ENCODE results near the gene DCC. TPM values are rescaled to one million over a fixed set of nuclear protein-coding genes. Genes with fewer than 3 reads are reported as not detected.
A peak's percentile ranks its signal among the peaks of the same experiment; 100 is the strongest.

The DCC gene
- total RNA-seq, 1 donor from 2014 or later, result 5.6 TPM

DNA sequence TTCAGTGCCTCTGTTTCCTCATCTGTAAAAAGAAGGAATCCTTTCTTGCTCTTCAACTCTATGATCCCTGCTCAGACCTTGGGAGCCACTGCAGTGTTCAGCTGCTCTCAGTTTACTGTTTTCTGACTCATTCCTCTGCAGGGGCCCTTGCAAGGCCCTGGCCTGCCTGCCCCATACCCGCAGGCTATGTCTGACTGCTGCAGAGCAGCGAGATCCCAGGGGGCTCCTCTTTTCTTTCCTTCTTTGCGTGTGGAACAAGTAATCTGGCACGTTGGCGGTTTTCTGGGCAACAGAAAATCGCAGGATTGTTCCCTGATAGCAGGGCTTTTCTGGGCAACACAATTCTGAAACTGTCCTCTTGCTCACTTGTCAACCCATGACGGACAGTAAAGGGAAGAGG lies 376.0 kb downstream of the DCC start:
- H3K36me3 Mint-ChIP-seq (ENCODE audit: unreplicated experiment), result no peaks in the 10 kb centered on the region

DNA sequence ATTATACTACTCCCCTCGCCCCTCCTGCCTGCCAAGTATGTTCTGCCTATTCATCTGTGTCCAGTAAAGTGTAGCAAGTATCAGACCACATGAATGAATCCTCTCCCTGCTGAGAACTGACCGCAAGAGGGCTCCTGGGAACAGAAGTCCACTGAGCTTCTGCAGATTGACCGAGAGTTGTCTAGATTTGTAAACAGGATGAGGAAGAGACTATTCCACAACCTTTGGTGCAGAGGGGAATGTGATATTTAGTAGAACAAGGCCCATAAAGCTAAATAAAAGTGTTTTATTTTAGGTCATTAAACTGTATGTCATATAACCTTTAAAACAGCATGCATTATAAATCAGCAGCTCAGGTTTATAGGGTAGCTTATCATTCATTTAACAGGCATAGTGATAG lies 377.0 kb downstream of the DCC start:
- Mint-ChIP-seq H3K4me3 (ENCODE audit: unreplicated experiment) (no peak overlapping the region), H3K27ac (ENCODE audit: unreplicated experiment) (no peak overlapping the region), H3K36me3 (ENCODE audit: unreplicated experiment) (no peaks in the 10 kb centered on the region), H3K27me3 (ENCODE audit: unreplicated experiment) (peaks cover 2% of the 10 kb centered on the region), H3K9me3 (ENCODE audit: unreplicated experiment) (peaks cover 3% of the 10 kb centered on the region), H3K4me1 (ENCODE audit: low read depth, unreplicated experiment) (peaks cover 23% of the 10 kb centered on the region)
- TF ChIP-seq, protein P1, sequence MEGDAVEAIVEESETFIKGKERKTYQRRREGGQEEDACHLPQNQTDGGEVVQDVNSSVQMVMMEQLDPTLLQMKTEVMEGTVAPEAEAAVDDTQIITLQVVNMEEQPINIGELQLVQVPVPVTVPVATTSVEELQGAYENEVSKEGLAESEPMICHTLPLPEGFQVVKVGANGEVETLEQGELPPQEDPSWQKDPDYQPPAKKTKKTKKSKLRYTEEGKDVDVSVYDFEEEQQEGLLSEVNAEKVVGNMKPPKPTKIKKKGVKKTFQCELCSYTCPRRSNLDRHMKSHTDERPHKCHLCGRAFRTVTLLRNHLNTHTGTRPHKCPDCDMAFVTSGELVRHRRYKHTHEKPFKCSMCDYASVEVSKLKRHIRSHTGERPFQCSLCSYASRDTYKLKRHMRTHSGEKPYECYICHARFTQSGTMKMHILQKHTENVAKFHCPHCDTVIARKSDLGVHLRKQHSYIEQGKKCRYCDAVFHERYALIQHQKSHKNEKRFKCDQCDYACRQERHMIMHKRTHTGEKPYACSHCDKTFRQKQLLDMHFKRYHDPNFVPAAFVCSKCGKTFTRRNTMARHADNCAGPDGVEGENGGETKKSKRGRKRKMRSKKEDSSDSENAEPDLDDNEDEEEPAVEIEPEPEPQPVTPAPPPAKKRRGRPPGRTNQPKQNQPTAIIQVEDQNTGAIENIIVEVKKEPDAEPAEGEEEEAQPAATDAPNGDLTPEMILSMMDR (IDR thresholded peaks at IDR 0.05; ENCODE audit: partially characterized antibody, unreplicated experiment), result no peak
- no peak for DNase-seq

More for the DNA sequence above, 376.0 kb downstream of the DCC start:
- Mint-ChIP-seq H3K27me3 (ENCODE audit: unreplicated experiment) (peaks cover 3% of the 10 kb centered on the region), H3K9me3 (ENCODE audit: unreplicated experiment) (peaks cover 3% of the 10 kb centered on the region), H3K4me1 (ENCODE audit: low read depth, unreplicated experiment) (peaks cover 23% of the 10 kb centered on the region), H3K4me3 (ENCODE audit: unreplicated experiment) (no peak overlapping the region), H3K27ac (ENCODE audit: unreplicated experiment) (no peak overlapping the region)
- peak; percentile 19 for DNase-seq
- TF ChIP-seq, protein P1 (IDR thresholded peaks at IDR 0.05; ENCODE audit: partially characterized antibody, unreplicated experiment), result no peak

DNA sequence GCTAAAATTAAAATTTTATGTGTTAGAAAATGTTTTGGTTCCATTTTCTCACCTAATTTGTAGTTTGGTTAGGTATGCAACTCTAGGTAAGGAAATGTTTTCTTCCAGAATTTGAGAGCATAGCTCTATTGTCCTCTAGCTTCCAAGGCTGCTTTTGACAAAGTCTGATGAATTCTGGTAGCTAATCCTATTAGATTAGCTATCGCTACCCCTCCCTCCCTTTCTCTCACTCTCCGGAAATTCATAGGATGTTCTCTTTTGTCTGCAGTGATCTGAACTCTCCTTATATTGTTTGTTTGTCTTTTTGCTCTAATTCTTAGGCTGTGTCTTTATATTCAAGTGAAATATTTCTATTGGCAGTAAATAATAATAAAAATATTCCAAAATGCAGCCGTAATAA lies 382.9 kb downstream of the DCC start:
- Mint-ChIP-seq H3K27ac (ENCODE audit: unreplicated experiment) (no peak overlapping the region), H3K9me3 (ENCODE audit: unreplicated experiment) (peaks cover 3% of the 10 kb centered on the region), H3K36me3 (ENCODE audit: unreplicated experiment) (no peaks in the 10 kb centered on the region), H3K4me1 (ENCODE audit: low read depth, unreplicated experiment) (peaks cover 2% of the 10 kb centered on the region), H3K4me3 (ENCODE audit: unreplicated experiment) (no peak overlapping the region), H3K27me3 (ENCODE audit: unreplicated experiment) (peaks cover 3% of the 10 kb centered on the region)
- TF ChIP-seq, protein P1 (IDR thresholded peaks at IDR 0.05; ENCODE audit: partially characterized antibody, unreplicated experiment), result no peak
- DNase-seq, result no peak

DNA sequence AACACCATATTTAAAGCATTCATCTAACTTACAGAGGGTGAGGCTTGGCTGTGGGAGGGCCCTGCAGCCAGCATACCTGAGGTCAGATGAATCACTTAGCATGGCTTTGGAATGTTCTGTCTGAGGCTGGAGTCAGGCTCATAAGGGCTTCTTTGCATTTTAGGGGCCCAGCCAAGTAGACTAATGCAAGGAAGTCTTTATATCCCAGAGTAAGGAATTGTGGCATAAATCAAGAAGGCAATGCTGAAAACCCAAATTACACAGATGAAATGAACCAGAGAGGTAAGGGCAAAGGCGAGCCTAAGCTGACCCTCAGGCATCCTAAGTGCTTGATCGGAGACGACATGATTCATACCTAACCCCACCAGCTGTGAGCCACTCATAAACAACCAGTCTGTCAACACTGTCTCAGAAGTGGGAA lies 383.6 kb downstream of the DCC start:
- TF ChIP-seq, protein P1 (IDR thresholded peaks at IDR 0.05; ENCODE audit: partially characterized antibody, unreplicated experiment), result no peak
- Mint-ChIP-seq H3K4me1 (ENCODE audit: low read depth, unreplicated experiment) (peaks cover 8% of the 10 kb centered on the region), H3K27ac (ENCODE audit: unreplicated experiment) (no peak overlapping the region), H3K4me3 (ENCODE audit: unreplicated experiment) (no peak overlapping the region), H3K36me3 (ENCODE audit: unreplicated experiment) (no peaks in the 10 kb centered on the region), H3K27me3 (ENCODE audit: unreplicated experiment) (peaks cover 3% of the 10 kb centered on the region), H3K9me3 (ENCODE audit: unreplicated experiment) (peaks cover 3% of the 10 kb centered on the region)
- DNase-seq, result no peak

DNA sequence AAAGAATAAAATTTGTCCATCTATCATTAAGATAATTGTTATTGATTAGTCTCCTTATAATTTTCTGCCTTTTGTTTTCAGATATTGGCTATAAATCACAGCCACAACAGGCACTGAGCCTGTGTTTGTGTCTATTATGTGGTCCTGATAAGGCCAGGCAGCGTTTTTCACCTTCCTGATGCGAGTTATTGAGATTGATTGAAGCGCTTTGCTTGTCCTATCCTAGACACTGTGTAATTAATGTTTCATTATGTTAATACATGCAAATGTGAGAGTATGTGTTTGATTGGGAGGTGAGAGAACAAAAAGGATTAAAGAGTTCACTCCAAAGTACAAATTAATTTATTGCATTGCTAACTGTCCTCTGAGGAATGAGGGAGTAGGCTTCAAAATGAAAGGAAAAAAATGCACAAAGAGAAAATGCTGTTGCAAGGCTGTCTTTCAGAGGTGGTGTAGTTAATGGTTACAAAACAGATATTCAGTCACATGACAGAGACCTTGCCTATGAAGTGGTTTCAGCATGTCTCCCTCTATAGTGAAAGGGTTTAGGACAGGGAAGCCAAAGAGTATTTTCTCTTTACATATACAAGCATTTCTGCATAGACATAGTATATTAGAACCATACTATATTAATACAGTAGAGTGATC lies 391.1 kb downstream of the DCC start:
- H3K27me3 Mint-ChIP-seq (ENCODE audit: unreplicated experiment), result no peaks in the 10 kb centered on the region
- H3K4me3 Mint-ChIP-seq (ENCODE audit: unreplicated experiment), result no peak overlapping the region
- no peak for DNase-seq
- H3K9me3 Mint-ChIP-seq (ENCODE audit: unreplicated experiment), result no peaks in the 10 kb centered on the region
- peaks cover 8% of the 10 kb centered on the region for H3K4me1 Mint-ChIP-seq (ENCODE audit: low read depth, unreplicated experiment)
- H3K27ac Mint-ChIP-seq (ENCODE audit: unreplicated experiment), result no peak overlapping the region
- TF ChIP-seq, protein P1 (IDR thresholded peaks at IDR 0.05; ENCODE audit: partially characterized antibody, unreplicated experiment), result no peak
- no peaks in the 10 kb centered on the region for H3K36me3 Mint-ChIP-seq (ENCODE audit: unreplicated experiment)
